GM18502 (cell line): Measurements from ENCODE around the gene CCDC14.
"Not testable (repeated sequence)": the region's sequence is repeated elsewhere in the genome, so short reads cannot be mapped to it uniquely, and the experiment has no call there.

Experiments
- ATAC-seq: cut with Tn5 transposase; IDR thresholded peaks from one replicate; pipeline ENCODE4 v1.9.1; 2021; ENCODE audit warnings: mild to moderate bottlenecking; ENCODE audit not compliant: unreplicated experiment, poor library complexity

The CCDC14 gene

GRCh38 chr3:123971406-123971805 lies 10.4 kb upstream of the CCDC14 start:
- no peak for ATAC-seq

DNA sequence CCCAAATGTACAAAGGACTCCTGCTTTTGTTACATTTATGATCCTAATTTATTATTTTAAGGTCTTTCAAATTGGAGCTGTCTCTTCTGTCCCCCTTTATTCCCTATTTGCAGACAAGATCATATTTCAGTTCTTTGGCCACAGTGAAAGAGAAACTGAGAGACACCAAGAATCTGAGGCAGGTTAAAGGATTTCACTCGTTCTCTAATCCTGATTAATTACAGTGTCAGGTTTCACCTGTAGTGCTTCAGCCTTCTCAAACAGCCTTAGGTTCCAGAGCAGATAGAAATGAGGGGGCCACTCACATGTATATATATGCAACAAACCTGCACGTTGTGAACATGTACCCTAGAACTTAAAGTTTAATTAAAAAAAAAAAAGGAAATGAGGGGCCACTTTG lies 6.2 kb upstream of the CCDC14 start:
- not testable (repeated sequence) for ATAC-seq

DNA sequence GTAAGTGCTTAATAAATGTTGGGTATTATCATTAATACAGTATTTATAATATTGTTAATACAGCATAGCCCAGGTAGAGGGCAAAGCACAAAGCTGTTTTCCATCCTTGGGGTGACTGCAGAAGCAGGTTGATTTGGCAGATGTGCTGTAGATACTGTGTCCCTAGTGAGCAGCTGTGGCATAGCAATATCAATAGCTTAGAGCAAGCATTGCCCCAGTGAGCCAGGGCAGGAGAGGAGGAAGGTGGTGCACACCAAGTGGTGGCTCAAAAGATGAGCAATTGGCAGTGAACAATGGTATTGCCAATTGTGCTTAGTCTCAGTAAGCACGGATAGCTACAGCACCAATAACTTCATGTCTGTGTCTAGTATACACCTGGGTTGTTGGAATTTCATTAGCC lies 5.8 kb upstream of the CCDC14 start:
- ATAC-seq, result not testable (repeated sequence)

- not testable (repeated sequence) for ATAC-seq
Measured at GRCh38 chr3:123964793-123965192, 3.8 kb upstream of the CCDC14 start.

DNA sequence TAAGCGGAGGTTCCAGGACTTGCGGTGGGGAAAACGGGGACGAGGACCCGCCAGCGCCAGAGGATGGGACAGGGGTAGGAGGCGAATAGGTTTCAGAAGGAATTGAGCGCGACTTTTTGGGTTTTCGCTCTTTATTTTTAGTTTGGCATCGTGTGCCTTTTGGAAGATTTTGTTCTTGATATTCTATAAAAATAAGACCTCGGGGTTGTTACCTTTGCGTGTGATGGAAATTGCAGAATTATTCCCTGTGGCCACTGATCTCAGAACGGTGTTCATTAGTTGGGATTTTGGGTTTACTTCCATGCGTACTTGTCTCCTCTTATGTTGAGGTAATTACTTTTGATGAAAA lies 453 bp upstream of the CCDC14 start:
- no peak for ATAC-seq

GRCh38 chr3:123953735-123954134 lies 7.3 kb downstream of the CCDC14 start:
- ATAC-seq, result peak; percentile 80

DNA sequence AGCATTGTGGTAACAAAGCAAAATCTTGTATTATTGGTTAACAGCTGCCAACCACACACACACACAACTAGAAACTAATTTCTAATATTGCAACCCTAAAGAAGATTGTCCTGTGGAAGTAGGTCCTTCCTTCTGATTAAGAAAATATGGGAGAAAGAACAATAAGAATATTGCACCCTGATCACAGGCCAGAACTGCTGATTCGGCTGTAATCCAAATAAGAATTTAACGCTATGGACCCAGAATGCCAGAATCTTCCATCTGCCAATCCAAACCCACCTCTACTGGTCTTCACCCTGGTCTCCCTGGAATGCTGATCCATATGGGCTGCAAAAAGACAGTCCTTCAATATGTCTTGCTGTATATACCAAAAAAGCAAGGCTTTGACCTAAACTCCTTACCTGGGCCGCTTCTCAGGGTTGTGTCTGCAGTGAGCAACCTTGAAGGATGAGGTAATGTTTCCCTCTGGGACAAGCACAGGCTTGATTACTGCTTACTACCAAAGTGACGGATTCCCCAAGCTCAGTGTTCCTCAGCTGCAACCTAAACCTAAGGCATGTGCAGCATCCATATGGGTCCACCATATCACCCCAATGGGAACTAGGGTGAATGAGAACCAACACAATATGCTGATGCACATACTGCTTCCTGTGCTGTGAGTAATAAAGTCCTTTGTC lies 8.0 kb downstream of the CCDC14 start:
- ATAC-seq, result peak; percentile 28

- ATAC-seq, result no peak
Measured at GRCh38 chr3:123951522-123952447, 9.2 kb downstream of the CCDC14 start.

DNA sequence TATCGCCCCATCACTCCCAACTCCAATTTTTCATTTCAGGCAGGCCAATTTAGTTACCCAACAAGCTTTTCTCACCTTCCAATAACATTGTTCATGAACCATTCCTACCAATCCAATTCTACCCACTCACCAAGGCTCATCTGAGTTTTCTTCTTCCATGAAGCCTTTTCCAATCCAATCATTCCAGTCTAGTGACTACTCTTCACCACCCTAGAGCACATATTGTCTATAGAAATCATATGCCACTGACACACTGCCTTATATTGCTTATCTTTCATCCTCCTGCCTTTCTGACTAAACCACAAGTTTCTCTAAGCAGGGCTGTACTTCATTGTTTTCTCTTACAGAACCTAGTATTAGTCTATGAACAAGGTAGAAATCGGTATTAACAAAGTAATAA lies 11.4 kb downstream of the CCDC14 start:
- no peak for ATAC-seq

DNA sequence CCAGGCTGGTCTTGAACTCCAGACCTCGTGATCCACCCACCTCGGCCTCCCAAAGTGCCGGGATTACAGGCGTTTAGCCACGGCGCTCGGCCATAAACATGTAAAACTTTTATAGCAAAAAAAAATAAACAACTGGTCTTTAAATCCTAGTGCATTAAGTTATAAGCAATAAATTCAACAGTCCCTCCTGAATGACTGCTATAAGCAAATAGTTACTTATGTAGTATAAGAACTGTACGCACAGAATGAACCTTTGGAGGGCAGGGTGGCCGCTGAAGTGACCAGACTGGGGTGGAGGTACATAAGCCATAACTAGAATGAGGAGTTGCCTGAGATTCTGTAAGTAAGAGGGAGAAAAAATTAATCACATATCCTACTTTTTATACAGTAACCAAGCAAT lies 12.6 kb downstream of the CCDC14 start:
- ATAC-seq, result no peak

DNA sequence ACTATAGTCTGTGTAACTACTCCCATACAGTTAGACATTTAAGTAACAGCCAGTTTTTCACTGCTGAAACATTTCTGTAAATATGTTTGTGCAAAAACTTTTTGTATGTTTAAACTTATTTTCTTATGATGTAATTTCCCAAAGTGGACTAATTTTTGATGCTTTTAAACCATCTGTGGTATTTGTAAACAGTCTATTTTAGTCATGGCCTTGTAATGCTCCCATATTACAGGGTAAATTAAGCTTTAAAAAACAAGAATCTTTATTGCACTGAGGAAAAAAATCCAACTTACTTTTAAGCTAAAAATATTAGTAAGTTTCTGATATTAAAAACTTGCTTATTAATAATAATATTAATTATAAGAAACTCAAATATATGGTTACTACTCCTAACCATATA lies 13.5 kb downstream of the CCDC14 start:
- ATAC-seq, result no peak

GRCh38 chr3:123941542-123941941 lies 19.5 kb downstream of the CCDC14 start:
- no peak for ATAC-seq

- no peak for ATAC-seq
Measured at GRCh38 chr3:123941121-123941520, 19.9 kb downstream of the CCDC14 start.

- ATAC-seq, result no peak
Measured at GRCh38 chr3:123939706-123940105, 21.3 kb downstream of the CCDC14 start.

DNA sequence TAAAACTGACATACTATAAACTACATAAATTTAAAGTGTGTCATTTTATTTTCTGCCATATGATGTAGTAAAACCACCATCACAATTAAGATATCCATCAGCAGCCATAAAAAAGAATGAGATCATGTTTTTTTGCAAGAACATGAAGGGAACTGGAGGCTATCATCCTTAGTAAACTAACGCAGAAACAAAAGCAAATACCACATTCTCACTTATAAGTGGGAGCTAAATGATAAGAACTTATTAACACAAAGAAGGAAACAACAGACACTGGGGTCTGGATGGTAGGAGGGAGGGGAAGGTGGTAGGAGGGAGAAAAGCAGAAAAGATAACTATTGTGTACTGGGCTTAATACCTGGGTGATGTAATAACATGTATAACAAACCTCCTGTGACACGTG lies 24.6 kb downstream of the CCDC14 start:
- ATAC-seq, result no peak

DNA sequence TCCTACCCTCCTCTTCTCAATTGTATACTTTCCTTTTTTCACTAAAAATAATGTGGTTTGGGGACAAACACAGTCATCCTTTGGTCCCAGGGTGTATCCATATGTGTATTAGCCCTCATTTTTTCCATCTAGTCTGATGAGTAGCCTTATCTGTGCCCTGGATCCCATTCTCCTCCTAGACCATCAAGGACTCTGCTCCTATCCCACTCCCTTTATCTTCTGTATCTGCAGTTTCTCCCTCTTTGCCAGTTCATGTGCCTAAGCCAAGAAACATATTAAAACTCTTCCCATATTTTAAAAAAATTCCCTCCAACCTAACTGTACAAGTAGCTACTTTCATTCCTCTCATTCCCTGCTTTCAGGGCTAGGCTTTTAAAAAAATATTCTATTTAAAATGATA lies 25.2 kb downstream of the CCDC14 start:
- ATAC-seq, result no peak

GRCh38 chr3:123934250-123934649 lies 26.8 kb downstream of the CCDC14 start:
- ATAC-seq, result no peak

DNA sequence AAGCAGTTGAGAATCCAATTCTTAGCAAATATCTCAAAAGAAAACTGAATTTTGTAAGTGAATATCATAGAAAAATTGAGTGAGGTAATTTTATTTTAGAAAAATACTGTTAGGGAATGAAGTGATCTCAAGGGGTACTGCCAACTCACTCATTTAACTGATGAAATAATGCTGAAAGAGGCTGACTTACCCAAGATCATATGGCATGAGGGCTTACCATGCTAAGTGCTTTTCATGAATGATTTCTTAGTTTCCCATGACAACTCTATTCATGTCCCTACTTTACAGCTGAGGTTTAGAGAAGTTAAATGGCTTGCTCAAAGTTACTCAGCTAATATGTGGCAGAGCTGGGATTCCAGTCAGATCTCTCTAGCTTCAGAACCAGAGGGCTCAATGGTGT lies 30.6 kb downstream of the CCDC14 start:
- no peak for ATAC-seq

GRCh38 chr3:123929325-123929724 lies 31.7 kb downstream of the CCDC14 start:
- no peak for ATAC-seq

GRCh38 chr3:123926396-123926795 lies 34.6 kb downstream of the CCDC14 start:
- no peak for ATAC-seq

DNA sequence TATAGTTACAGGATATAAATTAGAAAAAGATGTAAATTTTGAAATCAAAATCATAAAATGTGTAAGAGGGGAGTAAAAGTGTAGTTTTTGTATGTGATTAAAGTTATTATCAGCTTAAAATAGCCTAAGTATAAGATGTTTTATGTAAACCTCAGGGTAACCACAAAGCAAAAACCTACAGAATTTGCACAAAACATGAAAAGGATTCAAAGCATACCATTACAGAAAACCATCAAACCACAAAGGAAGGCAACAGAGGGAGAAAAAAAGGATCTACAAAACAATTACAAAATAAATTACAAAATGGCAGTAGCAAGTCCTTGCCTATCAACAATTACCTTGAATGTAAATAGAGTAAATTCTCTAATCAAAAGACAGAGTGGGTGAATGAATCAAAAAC lies 40.2 kb downstream of the CCDC14 start:
- no peak for ATAC-seq

DNA sequence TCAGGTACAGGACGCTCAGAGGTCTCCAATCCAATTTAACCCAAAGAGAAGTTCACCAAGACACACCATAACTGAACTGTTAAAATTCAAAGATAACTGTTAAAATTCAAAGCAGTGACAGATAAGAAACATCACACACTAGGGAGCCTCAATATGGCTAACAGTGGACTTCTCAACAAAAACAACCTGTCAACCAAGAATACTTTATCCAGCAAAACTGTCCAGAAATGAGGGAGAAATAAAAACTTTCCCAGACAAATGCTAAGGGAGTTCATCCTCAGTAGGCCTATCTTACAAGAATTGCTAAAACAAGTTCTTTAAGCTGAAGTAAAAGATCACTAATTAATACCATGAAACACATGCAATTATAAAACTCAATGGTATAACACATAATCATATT lies 40.6 kb downstream of the CCDC14 start:
- ATAC-seq, result no peak
